CD1c-positive myeloid dendritic cell (primary cell): Measurements from ENCODE around the gene FGF12.

ENCODE experiments used
- DNase-seq: peaks from one replicate; pipeline ENCODE4 v3.0.0-alpha.2; 2016; ENCODE audit errors: extremely low spot score

FGF12 gene

DNA sequence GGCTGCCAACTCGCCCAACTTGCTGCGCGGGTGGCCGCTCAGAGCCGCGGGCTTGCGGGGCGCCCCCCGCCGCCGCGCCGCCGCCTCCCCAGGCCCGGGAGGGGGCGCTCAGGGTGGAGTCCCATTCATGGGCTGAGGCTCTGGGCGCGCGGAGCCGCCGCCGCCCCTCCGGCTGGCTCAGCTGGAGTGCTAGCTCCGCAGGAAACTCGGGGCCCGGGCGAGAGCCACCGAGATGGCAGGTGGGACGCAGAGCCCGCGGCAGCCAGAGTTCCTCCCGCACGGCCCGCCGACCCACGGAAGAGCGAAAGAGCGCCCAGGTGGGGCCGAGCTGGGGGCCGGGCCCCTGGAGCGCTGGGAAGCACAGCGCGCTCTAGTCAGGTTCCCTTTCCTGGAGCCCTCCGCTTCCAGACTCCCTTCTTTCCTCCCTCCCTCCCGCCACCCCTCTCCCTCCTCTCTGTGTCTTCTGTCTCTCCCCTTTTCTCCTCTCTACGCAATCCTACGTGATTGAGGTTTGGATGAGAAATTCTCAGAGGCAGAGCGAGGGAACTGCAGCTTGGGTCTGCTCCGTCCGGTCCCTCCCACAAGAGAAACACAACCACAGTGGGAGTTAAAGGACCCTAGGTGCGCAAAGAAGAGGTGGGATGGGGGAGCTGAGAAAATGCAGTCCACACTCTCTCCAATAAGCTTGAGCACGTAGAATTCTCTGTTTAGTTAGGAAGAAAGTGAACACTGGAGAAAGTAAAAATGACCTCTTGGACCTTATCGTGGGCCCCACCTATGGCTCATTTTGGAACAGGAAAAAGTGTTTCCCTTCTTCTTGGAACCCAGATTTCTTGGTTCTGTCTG, 317.3 kb downstream of the FGF12 start:
- DNase-seq, result no peak

DNA sequence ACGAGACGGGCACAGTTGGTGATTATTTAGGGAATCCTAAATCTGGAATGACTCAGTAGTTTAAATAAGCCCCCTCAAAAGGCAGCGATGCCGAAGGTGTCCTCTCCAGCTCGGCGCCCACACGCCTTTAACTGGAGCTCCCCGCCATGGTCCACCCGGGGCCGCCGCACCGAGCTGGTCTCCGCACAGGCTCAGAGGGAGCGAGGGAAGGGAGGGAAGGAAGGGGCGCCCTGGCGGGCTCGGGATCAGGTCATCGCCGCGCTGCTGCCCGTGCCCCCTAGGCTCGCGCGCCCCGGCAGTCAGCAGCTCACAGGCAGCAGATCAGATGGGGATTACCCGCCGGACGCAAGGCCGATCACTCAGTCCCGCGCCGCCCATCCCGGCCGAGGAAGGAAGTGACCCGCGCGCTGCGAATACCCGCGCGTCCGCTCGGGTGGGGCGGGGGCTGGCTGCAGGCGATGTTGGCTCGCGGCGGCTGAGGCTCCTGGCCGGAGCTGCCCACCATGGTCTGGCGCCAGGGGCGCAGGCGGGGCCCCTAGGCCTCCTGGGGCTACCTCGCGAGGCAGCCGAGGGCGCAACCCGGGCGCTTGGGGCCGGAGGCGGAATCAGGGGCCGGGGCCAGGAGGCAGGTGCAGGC, 318.0 kb downstream of the FGF12 start:
- DNase-seq, result no peak

DNA sequence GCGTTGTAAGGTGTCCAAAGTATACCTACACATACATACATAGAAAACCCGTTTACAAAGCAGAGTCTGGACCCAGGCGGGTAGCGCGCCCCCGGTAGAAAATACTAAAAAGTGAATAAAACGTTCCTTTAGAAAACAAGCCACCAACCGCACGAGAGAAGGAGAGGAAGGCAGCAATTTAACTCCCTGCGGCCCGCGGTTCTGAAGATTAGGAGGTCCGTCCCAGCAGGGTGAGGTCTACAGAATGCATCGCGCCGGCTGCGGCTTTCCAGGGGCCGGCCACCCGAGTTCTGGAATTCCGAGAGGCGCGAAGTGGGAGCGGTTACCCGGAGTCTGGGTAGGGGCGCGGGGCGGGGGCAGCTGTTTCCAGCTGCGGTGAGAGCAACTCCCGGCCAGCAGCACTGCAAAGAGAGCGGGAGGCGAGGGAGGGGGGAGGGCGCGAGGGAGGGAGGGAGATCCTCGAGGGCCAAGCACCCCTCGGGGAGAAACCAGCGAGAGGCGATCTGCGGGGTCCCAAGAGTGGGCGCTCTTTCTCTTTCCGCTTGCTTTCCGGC, 318.6 kb downstream of the FGF12 start:
- DNase-seq, result no peak

DNA sequence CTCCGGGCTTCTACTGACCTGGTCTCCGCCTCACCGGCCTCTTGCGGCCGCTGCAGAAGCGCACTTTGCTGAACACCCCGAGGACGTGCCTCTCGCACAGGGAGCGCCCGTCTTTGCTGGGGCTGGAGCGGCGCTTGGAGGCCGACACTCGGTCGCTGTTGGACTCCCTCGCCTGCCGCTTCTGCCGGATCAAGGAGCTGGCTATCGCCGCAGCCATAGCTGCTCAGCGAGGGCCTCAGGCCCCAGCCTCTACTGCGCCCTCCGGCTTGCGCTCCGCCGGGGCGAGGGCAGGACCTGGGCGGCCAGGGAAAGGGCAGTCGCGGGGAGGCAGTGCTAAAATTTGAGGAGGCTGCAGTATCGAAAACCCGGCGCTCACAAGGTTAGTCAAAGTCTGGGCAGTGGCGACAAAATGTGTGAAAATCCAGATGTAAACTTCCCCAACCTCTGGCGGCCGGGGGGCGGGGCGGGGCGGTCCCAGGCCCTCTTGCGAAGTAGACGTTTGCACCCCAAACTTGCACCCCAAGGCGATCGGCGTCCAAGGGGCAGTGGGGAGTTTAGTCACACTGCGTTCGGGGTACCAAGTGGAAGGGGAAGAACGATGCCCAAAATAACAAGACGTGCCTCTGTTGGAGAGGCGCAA, 319.2 kb downstream of the FGF12 start:
- no peak for DNase-seq

DNA sequence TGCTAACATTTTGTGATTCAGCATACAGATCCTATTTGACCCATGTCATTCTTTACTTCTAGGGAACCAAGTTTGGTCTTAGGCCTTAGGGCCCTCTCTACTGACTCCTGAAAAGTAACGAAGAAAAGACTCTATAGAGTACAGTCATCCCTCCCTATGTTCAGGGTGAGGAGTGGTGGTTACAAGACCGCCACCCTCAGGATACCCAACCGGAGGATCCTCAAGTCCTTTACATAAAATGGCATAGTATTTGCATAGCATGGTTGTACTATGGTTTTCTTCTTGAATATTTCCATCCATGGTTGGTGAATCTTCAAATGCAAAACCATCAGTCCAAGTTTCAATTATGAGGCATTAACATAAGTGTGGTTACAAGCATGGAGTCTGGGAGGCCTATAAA, 327.6 kb downstream of the FGF12 start:
- DNase-seq, result no peak

DNA sequence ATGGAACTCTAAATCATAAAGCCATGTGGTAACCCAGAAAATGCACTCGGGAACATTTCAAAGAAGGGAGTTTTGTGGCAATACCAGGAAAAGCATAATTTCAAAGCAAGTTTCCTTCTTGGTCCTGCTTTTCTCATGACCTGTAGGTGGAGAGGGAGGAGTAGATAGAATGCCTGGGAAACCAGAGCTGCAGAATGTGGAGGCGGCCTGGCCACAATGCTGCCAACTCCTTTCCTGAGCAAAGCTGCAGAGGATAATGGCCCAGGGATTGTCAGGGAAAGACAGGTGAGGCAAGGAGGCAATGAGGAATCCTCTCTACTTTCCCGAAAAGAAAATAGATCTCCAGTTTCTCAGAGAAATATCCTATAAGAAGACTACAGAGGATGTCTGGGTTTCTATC, 330.3 kb downstream of the FGF12 start:
- DNase-seq, result no peak

DNA sequence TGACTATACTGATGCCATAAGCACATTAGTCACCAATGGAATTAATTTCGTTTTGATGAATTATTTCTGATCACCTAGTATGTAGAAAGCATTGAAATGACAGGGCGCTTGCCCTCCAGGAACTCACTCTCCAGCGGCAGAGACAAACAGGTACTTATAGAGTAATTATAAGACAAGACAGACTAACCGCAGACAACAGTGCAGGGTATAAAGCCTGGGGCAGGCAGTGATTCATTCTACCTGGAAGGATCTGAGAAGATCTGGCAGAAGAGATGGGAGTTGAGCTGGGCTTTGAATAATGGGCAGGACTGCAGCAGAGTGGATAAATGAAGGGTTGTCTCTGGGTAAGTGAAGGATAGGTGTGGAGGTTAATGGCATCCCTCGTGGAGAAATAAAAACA, 331.8 kb downstream of the FGF12 start:
- no peak for DNase-seq

DNA sequence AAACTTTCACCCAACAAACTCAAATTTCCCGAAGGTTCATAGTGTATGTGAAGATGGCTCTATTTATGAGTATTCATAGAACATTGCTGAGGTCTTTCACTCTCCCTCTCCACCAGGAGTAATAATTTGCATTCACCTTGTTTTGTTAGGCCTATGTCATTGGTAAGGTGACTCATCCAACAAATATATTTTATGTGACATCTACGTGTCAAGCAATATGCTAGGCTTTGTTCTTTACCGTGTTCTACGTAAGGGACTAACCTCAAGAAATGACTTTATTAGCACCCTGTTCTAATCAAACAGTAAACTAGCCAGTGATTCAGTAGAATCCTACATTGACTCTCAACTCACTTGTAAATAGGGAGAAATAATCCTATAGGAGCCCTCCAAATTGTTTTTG, 334.4 kb downstream of the FGF12 start:
- DNase-seq, result no peak

DNA sequence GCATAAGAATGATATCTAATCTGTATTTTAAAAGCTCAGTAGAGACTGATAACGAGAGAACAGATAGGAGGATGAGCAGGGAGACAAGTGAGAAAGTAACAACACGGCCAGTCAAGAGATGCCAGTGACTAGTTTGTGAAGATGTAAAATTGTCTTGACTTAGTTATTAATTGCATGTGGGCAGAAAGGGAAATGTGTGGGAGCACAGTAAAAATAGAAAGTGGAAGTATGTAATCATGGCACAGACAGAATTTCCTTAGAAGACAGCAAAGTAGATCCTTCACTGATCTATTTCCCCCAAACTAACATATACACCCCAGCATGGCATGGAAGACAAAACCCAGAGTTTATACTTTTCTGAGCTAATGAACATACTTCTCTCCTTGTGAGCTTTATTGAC, 344.5 kb downstream of the FGF12 start:
- peak; percentile 47 for DNase-seq

DNA sequence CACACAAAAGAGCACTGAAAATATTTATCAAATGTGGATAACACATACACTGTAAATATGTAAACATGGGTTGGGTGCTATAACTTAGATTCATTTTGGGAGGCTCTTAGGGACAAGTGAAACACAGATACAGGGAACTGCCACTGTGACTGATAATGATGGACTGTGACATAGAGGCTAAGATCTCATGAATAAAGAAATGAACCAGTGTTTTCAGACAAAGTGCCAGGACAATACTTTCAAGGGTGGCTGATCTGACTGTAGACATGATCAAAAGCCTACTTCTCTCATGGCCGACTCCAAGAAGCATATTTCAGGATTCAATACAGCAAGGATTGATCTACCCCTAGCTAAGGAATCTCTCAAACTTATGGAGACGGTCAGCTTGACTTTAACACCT, 353.8 kb downstream of the FGF12 start:
- no peak for DNase-seq

DNA sequence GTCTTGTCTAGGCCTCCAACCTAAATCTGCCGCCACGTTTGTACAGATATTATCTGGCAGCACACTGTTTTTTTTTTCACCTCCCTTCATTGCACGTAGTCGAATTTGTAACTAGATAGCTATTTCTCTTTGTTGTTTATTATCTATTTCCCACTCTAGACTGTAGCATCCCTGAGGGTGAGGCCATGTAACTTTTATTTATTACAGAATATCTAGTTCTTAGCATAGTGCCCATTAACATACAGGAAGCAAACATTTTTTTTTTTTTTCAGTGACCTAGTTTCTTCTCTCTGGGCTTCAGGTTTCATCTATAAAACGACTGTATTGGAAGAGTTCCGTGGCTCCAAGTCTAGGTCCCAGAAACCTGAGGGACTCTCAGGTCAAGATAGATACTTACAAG, 354.3 kb downstream of the FGF12 start:
- DNase-seq, result no peak

DNA sequence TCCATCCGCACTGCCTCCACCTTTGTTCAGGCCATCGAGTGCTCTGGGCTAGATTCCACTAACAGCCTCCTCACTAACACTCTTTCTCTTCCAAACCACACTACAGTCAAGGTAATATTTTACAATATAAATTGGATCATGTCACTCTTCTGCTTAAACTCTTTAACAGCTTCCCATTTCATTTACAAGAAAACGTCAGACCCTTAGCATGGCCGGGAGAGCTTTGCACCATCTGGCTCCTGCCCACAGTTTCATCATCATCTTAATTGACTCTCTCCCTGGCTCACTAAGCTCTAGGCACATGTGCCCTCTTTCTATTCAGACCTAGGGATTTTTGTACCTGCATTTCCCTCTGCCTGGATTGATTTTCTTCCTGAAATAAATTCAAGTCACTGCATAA, 354.7 kb downstream of the FGF12 start:
- no peak for DNase-seq

DNA sequence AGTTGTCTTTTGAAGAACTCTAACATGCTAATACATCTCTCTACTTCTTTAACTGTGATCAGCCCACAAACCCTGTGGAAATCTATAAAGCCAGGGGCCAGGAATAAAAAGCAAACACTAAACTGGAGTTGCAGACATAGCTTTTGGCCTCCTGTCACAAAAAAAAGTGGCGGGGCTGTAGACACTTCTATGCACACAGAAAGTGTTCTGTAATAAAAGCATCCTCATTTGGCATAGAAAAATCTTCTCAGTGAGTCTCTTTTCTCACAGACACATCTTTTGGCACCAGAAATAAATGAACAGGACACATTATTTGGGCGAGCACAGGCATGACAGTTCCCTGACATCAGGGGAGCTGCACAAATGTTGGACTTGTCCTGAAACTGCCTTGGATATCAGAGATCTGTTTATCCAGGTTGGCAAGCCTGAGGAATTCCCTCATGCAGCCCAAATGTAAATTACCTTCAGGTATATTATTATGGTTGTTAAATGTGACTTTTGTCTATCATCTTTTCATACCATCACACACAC, 355.4 kb downstream of the FGF12 start:
- no peak for DNase-seq

DNA sequence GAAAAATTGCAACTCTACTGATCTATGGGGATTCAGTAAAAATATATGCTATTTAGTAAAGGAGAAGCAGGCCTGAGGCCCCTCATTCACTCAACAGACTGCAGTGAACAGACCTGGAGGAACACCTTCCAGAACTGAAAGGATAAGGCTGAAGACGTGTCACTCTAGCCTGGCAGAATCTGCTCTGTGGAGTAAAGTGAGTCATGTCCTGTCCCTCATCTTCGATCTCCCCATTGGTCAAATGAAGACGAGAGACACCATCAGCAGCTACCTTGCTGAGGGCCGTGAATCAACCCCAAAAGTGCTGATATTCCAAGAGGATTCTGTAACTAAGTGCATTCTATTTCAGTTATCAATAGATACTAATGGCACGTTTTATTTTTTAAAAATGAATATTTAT, 359.7 kb downstream of the FGF12 start:
- no peak for DNase-seq

DNA sequence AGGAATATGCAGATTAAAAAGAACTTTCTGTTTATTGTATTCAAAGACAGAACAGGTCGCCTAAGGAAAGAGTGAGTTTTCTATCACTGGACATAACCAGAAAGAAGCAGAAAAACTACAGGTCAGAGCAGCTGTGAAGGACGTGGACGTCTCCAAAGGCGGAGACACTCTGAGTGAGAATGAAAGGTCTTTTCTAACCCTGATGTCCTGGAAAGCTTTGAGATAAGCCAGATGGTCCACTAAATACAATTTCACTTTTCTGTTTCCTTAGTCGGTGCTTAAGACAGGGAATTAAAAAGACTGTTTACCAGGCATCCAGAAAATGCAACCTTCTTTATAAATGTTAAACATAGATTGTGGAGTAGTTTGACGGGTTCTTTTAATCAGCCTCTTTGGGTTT, 360.4 kb downstream of the FGF12 start:
- no peak for DNase-seq

DNA sequence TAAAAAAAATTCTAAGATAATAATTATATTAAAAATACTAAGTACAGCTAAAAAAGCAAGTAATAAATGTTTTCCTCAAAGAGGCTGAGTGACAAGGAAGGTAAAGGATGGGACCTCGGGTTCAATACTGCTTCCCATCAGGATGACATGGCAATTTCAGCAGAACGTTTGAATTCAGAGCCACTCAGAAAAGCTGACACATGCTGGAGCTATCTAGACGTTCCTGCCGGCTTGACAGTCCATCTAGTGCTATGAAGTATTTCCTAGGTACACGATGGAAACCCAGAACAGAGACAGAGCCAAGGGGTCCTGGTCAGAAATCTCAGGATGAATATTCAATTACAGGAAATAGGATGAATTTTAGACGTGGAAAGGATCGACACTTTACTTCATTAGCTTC, 361.8 kb downstream of the FGF12 start:
- no peak for DNase-seq

DNA sequence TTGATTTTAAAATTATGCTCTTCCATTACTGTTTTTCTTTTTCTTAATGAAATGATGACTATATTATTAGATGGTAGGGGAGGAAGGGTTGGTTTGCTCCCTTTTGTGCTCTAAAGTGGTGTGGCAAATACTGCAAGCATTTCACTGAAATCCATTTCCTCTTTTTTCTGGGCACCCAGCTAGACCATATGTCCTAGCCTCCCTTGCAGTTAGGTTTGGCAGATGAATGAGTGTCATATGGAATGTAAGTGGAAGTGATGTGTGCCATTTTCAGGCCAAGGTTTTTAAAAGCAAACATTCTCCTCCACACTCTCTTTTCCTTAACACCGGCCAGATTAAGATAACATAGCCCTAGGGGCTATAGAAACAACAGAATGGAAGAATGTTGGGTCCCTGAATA, 363.0 kb downstream of the FGF12 start:
- DNase-seq, result no peak

DNA sequence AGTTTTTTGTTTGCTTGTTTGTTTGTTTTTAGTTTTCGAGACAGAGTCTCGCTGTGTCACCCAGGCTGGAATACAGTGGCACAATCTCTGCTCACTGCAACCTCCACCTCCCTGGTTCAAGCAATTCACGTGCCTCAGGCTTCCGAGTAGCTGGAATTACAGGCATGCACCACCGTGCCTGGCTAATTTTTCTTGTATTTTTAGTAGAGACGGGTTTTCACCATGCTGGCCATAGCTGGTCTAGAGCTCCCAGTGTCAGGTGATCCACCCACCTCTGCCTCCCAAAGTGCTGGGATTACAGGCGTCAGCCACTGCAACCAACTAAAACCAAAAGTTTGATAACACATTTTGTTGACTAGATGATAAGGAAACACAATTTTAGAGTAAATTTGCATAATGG, 372.7 kb downstream of the FGF12 start:
- DNase-seq, result no peak

DNA sequence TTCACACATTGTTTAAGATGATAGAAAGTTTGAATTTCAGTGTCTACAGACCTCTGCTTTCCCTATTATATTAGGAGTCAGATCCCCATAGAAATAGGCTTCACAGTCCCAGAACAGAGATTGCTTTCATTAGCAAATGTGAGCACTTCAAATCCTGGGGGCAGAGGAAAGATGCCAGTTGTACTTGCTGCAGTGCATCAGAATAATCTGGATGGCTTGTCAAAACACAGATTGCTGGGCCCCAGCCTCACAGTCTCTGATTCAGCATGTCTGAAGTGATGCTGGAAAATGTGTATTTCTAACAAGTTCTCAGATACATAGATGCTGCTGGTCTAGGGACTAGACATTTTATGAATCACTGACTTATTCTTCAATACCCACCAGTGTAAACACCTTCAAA, 375.2 kb downstream of the FGF12 start:
- no peak for DNase-seq

DNA sequence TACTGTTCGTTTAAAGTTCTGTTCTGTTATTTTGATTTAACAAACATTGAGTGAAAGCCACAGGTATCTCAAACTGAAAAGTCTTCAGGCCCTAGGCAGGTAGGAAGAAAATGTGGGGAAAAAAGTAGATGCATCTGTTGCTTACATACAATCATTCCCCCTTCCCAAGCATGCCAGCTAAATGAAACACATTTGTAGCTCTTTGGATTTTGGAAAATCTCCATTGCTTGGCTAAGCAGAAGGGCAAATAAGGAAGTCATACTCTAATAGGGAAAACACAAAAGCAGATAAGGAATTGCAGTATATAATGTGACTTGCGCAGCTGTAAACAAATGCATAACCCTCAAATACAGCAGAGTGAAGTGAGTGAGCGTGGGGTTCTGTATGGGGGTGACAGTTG, 375.9 kb downstream of the FGF12 start:
- DNase-seq, result no peak

DNA sequence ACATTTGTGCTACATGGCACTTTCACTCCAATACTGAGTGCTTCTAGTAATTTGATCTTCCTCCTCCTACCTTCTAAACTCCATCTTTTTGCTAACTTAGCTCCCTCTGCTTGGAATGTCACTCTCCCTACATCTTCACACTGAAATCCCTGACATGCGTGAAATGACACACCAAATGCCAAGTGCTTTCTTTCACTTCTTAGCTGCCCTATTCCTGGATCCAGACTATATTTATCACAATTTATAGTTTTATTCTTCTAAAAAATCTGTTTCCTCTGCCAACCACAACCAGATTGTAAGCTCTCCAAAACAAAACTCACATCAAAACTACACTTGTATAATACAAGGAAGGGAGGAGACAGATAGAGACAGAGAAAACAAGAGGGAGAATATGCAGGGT, 387.3 kb downstream of the FGF12 start:
- no peak for DNase-seq

DNA sequence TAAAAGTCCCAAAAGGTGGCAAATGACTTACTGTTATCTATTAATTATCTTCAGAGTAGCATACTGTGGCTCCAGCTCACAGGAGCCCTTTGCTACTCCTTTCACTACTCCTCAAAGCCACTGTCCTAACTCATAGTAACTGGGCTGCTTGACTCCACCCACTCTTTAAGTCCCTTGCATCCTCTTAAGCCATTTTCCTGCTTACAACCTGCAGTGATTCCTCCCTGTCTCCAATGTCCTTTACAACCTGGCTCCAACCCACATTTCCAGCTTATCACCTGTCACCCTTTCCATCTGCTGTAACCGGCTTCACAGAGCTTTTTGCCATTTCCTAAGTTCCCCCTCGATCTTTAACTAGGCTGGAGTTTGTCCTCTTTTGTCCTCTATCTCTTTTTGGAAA, 388.1 kb downstream of the FGF12 start:
- DNase-seq, result no peak

DNA sequence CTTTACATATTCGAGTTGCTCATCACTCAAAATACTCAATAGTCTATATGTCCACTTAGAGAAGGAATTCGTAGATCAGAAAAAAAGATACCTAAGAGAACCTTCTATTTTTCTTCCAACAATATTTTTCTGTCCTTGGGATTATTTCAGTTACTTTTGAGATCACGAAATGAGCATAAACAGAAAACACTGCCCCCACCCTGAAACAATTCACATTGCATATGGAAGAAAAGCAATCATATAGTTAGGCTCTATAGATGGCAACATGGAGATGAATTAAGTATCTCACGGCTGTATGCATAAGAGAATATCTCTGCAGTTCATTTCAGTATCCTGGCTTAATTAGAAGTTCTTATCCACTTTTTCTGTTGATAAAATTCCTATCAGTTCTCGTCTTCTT, 391.1 kb downstream of the FGF12 start:
- DNase-seq, result no peak
